Mononuclear cell (primary cell): ENCODE measurements around the gene DCAKD. TPM values are rescaled to one million over a fixed set of nuclear protein-coding genes. Genes with fewer than 3 reads are reported as not detected.
A peak's percentile ranks its signal among the peaks of the same experiment; 100 is the strongest.
"Not testable (repeated sequence)": the region's sequence is repeated elsewhere in the genome, so short reads cannot be mapped to it uniquely, and the experiment has no call there.

Source experiments
- H3K27me3 ChIP-seq: 2 replicates; pipeline ENCODE4 v1.6.0; 2011; ENCODE audit warnings: low read length, control low read depth; ENCODE audit not compliant: insufficient read depth
- H3K4me1 ChIP-seq: 2 replicates; pipeline ENCODE4 v1.5.1; 2011; ENCODE audit warnings: mild to moderate bottlenecking, low read length, control low read depth; ENCODE audit not compliant: insufficient read depth
- H3K4me3 ChIP-seq: 2 replicates; pipeline ENCODE4 v1.5.1; 2011; ENCODE audit warnings: mild to moderate bottlenecking, low read length, moderate library complexity
- H3K9me3 ChIP-seq: 2 replicates; pipeline ENCODE4 v1.5.1; 2011; ENCODE audit warnings: low read depth, mild to moderate bottlenecking, control low read depth, low read length
- total RNA-seq: library from RNA; depleted of rRNA; stranded (reverse); fragments of >200 nt; gene quantifications from one replicate; pipeline ENCODE4 v1.2.3, GENCODE V29; 2012

DCAKD gene
- total RNA-seq, 1 donor = 8.9 TPM

- Histone ChIP-seq H3K27me3 (no peaks in the 10 kb centered on the region), H3K9me3 (no peaks in the 10 kb centered on the region), H3K4me1 (peaks cover 23% of the 10 kb centered on the region), H3K4me3 (no peak overlapping the region)
These were observed 29.7 kb upstream of the DCAKD start for GRCh38 chr17:45081047-45081703.

- Histone ChIP-seq H3K4me3 (no peak overlapping the region), H3K9me3 (no peaks in the 10 kb centered on the region), H3K27me3 (no peaks in the 10 kb centered on the region), H3K4me1 (peaks cover 28% of the 10 kb centered on the region)
These were observed 26.2 kb upstream of the DCAKD start for GRCh38 chr17:45077643-45078042.

DNA sequence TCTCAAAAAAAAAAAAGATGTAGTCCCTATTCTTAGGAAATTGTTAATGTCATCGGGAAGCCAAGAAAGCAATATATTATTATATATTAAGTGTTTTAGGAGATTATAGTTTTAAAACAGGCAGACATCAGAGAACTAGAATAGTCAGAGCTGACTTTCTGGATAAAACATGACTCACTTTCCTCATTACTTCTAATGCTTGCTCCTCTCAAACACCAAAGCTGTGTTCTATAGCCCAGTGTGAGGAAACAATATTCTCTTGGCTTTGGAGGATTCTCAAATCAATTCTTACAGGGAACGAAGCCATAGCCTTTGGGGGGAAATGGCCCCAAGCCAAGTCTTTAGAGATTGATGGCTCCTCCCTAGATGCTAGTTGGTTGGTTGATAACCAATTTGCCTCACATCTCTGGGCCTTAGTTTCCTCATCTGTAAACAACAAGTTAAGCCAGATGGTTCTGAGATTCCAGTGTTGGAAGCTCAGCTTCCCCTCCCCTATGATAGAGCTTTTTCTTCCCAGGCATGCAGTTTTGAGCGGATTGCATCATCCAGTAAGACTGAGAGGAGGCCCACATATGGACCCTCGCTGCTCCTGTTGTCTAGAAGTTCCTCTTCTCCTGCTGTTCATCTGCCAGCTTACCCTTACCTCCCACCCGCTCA is 22.1 kb upstream of the DCAKD start:
- no peak overlapping the region for H3K4me3 ChIP-seq

GRCh38 chr17:45070809-45071208 is 19.4 kb upstream of the DCAKD start:
- Histone ChIP-seq H3K4me3 (no peak overlapping the region), H3K9me3 (no peaks in the 10 kb centered on the region), H3K4me1 (peaks cover 22% of the 10 kb centered on the region), H3K27me3 (no peaks in the 10 kb centered on the region)

More for the DNA sequence above, 22.1 kb upstream of the DCAKD start:
- peaks cover 42% of the 10 kb centered on the region for H3K4me1 ChIP-seq
- H3K9me3 ChIP-seq = no peaks in the 10 kb centered on the region
- H3K27me3 ChIP-seq = no peaks in the 10 kb centered on the region

GRCh38 chr17:45070001-45070400 is 18.6 kb upstream of the DCAKD start:
- no peak overlapping the region for H3K4me3 ChIP-seq
- no peaks in the 10 kb centered on the region for H3K9me3 ChIP-seq
- peaks cover 29% of the 10 kb centered on the region for H3K4me1 ChIP-seq
- H3K27me3 ChIP-seq = no peaks in the 10 kb centered on the region

- no peak overlapping the region for H3K4me3 ChIP-seq
- H3K9me3 ChIP-seq = no peaks in the 10 kb centered on the region
- peaks cover 53% of the 10 kb centered on the region for H3K4me1 ChIP-seq
- no peaks in the 10 kb centered on the region for H3K27me3 ChIP-seq
These were observed 16.2 kb upstream of the DCAKD start for GRCh38 chr17:45067637-45068036.

DNA sequence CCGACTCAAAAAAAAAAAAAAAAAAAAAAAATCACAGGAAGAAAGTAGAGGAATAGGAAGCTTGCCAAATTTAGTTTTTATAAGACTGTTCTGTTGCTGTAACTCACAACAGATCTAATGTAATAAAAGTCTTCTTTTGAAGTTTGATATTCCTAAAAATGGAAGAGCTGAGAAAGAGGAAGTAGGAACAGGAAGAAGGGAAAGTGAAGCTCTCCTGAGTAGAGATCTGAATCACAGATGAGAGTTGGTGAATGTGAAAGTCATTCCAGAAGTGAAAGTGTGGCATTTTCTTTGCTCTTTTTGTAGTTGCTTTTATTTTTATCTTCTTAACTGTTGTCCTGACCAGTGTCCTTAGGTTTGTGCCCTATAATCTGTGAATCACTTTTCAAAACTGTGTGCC is 11.8 kb upstream of the DCAKD start:
- H3K4me1 ChIP-seq = peaks cover 65% of the 10 kb centered on the region

GRCh38 chr17:45061606-45062205 is 10.3 kb upstream of the DCAKD start:
- Histone ChIP-seq H3K4me3 (peak overlapping the region; percentile 96), H3K4me1 (peaks cover 65% of the 10 kb centered on the region), H3K27me3 (no peaks in the 10 kb centered on the region), H3K9me3 (no peaks in the 10 kb centered on the region)

More for the DNA sequence above, 11.8 kb upstream of the DCAKD start:
- Histone ChIP-seq H3K27me3 (no peaks in the 10 kb centered on the region), H3K9me3 (no peaks in the 10 kb centered on the region), H3K4me3 (no peak overlapping the region)

DNA sequence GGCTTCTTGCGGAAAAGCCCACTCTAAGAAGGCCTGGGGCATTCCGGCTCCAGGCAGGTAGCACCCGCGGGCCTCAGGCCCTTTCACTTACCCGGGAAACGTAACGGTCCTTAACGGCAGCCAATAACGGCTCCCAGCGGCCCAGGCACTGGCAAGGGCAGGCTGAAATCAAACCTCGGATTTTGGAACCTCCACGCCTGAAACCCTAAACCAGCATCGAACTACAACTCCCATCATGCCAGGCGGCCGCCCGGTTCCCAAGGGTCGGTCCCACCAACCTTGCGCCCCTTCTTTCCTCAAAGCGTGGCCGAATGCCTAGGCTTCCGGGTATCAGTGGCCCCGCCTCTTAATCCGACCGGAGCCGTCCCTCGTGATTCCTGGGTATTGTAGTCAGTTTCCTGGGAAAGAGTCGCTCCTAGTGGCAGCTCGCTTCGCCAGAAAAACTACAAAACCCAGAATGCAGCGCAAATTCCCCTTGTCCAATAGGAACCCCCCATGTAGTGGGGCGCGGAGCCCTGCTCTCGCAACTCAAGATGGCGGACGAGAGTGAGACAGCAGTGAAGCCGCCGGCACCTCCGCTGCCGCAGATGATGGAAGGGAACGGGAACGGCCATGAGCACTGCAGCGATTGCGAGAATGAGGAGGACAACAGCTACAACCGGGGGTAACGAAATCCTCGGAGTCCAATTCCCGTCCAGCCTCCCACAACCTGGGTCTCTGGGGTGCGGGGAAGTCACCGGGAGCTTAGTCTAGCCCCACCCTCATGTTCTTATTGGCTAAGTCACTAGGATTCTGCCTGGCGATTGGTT is 9.6 kb upstream of the DCAKD start, which contains the start of gene NMT1:
TSS of gene NMT1 (plus strand) at position 521 of the 809 bp plus-strand sequence. CDS start at position 534, 13 bp downstream.
- Histone ChIP-seq H3K4me3 (peak within 1 kb of the TSS; percentile 96), H3K27me3 (no peaks in the 10 kb centered on the region), H3K4me1 (peaks cover 61% of the 10 kb centered on the region), H3K9me3 (no peaks in the 10 kb centered on the region)

GRCh38 chr17:45060382-45060796 is 9.0 kb upstream of the DCAKD start:
- Histone ChIP-seq H3K9me3 (no peaks in the 10 kb centered on the region), H3K27me3 (no peaks in the 10 kb centered on the region), H3K4me1 (peaks cover 54% of the 10 kb centered on the region), H3K4me3 (peak overlapping the region; percentile 96)

GRCh38 chr17:45052052-45052772 is 780 bp upstream of the DCAKD start:
- H3K27me3 ChIP-seq = no peaks in the 10 kb centered on the region
- no peaks in the 10 kb centered on the region for H3K9me3 ChIP-seq
- H3K4me3 ChIP-seq = peak overlapping the region; percentile 47
- peaks cover 25% of the 10 kb centered on the region for H3K4me1 ChIP-seq

- not testable (repeated sequence) for H3K9me3 ChIP-seq, H3K4me3 ChIP-seq, H3K27me3 ChIP-seq
- H3K4me1 ChIP-seq = peaks cover 25% of the 10 kb centered on the region
These were observed 254 bp upstream of the DCAKD start for GRCh38 chr17:45051720-45052051.

GRCh38 chr17:45050481-45051059 is 862 bp downstream of the DCAKD start:
- peaks cover 25% of the 10 kb centered on the region for H3K4me1 ChIP-seq
- no peaks in the 10 kb centered on the region for H3K9me3 ChIP-seq
- H3K27me3 ChIP-seq = no peaks in the 10 kb centered on the region
- peak overlapping the region; percentile 50 for H3K4me3 ChIP-seq
